Activated T-helper 2 cell treated with anti-CD3 and anti-CD28 coated beads, Interferon-gamma antibody, Interleukin-2, Interleukin-4, amounts not matched to agents 10 μg/mL and 5 μg/mL and 100 μg/mL, durations not matched to agents 14 hours and 24 hours and 36 hours (primary cell): ENCODE measurements around the gene WDR93. TPM values are rescaled to one million over a fixed set of nuclear protein-coding genes. Genes with fewer than 3 reads are reported as not detected.

ENCODE experiments used
- DNase-seq: peaks from one replicate; pipeline ENCODE4 v3.0.0; 2021; ENCODE audit warnings: low spot score
- H3K27ac Mint-ChIP-seq: one replicate; pipeline ENCODE4 v1.8.0; 2021; ENCODE audit warnings: mixed read lengths
- H3K27me3 Mint-ChIP-seq: one replicate; pipeline ENCODE4 v1.8.0; 2021; ENCODE audit warnings: low read depth, mixed read lengths
- H3K36me3 Mint-ChIP-seq: one replicate; pipeline ENCODE4 v1.8.0; 2021; ENCODE audit warnings: low read depth, mixed read lengths
- H3K4me1 Mint-ChIP-seq: one replicate; pipeline ENCODE4 v1.8.0; 2021; ENCODE audit warnings: low read depth, mixed read lengths
- H3K4me3 Mint-ChIP-seq: one replicate; pipeline ENCODE4 v1.8.0; 2021; ENCODE audit warnings: low read depth, mild to moderate bottlenecking, moderate library complexity, mixed read lengths
- H3K9me3 Mint-ChIP-seq: one replicate; pipeline ENCODE4 v1.8.0; 2021; ENCODE audit warnings: mixed read lengths
- intact Hi-C: fragments of 100-400 bp; cut with micrococcal nuclease; formaldehyde crosslinking; loops from one replicate; pipeline ENCODE4 v1.15.1; 2023
- total RNA-seq: library from RNA; stranded (reverse); gene quantifications from 2 replicates; pipeline ENCODE4 v1.2.3, GENCODE V29; 2022

WDR93 gene
- total RNA-seq, result not detected in 2 replicates

- Mint-ChIP-seq H3K27ac (peak within 1 kb of the TSS; percentile 79), H3K27me3 (peaks cover 9% of the 10 kb centered on the region), H3K4me3 (peak within 1 kb of the TSS; percentile 79), H3K4me1 (peaks cover 16% of the 10 kb centered on the region), H3K9me3 (no peaks in the 10 kb centered on the region), H3K36me3 (no peaks in the 10 kb centered on the region)
- intact Hi-C loops, result no loop called here
- peak; percentile 60 for DNase-seq
Measured at GRCh38 chr15:89690276-89691218, at the start of gene WDR93, which contains the start of gene PEX11A. Gene WDR93 (plus strand): TSS chr15:89690811. CDS start chr15:89701747, 10,936 bp downstream. Gene PEX11A (minus strand): TSS chr15:89690754. CDS start chr15:89690632, 122 bp downstream.

GRCh38 chr15:89641053-89641452 lies 49.6 kb upstream of the WDR93 start:
- intact Hi-C loops, result loop anchor here (10.0 kb wide), 1 partner anchor 64 kb away; no protein-coding TSS in a partner anchor
- DNase-seq, result no peak
- no peaks in the 10 kb centered on the region for H3K9me3 Mint-ChIP-seq

GRCh38 chr15:89642106-89642505 lies 48.5 kb upstream of the WDR93 start:
- Mint-ChIP-seq H3K36me3 (peaks cover 7% of the 10 kb centered on the region), H3K27me3 (no peaks in the 10 kb centered on the region), H3K9me3 (no peaks in the 10 kb centered on the region), H3K4me1 (no peaks in the 10 kb centered on the region), H3K27ac (no peak overlapping the region), H3K4me3 (no peak overlapping the region)
- intact Hi-C loops, result loop anchor here (10.0 kb wide), 1 partner anchor 63 kb away; no protein-coding TSS in a partner anchor
- no peak for DNase-seq

More at GRCh38 chr15:89641053-89641452, 49.6 kb upstream of the WDR93 start:
- Mint-ChIP-seq H3K27me3 (no peaks in the 10 kb centered on the region), H3K4me3 (no peak overlapping the region), H3K36me3 (peaks cover 7% of the 10 kb centered on the region), H3K27ac (no peak overlapping the region), H3K4me1 (no peaks in the 10 kb centered on the region)

- intact Hi-C loops, result loop anchor here (10.0 kb wide), 1 partner anchor 59 kb away; no protein-coding TSS in a partner anchor
- Mint-ChIP-seq H3K9me3 (no peaks in the 10 kb centered on the region), H3K27ac (no peak overlapping the region), H3K4me3 (no peak overlapping the region), H3K4me1 (no peaks in the 10 kb centered on the region), H3K36me3 (peaks cover under 1% of the 10 kb centered on the region), H3K27me3 (no peaks in the 10 kb centered on the region)
- DNase-seq, result no peak
Measured at GRCh38 chr15:89645680-89646079, 44.9 kb upstream of the WDR93 start.

GRCh38 chr15:89646416-89647141 lies 44.0 kb upstream of the WDR93 start:
- Mint-ChIP-seq H3K4me3 (no peak overlapping the region), H3K36me3 (no peaks in the 10 kb centered on the region), H3K4me1 (no peaks in the 10 kb centered on the region), H3K9me3 (no peaks in the 10 kb centered on the region), H3K27ac (no peak overlapping the region), H3K27me3 (no peaks in the 10 kb centered on the region)
- no peak for DNase-seq
- intact Hi-C loops, result loop anchor here (10.0 kb wide), 1 partner anchor 58 kb away; no protein-coding TSS in a partner anchor

- intact Hi-C loops, result loop anchor here (10.0 kb wide), 1 partner anchor 57 kb away; no protein-coding TSS in a partner anchor
- Mint-ChIP-seq H3K36me3 (no peaks in the 10 kb centered on the region), H3K27me3 (peaks cover 2% of the 10 kb centered on the region), H3K9me3 (no peaks in the 10 kb centered on the region), H3K27ac (no peak overlapping the region), H3K4me3 (no peak overlapping the region), H3K4me1 (no peaks in the 10 kb centered on the region)
- peak; percentile 51 for DNase-seq
Measured at GRCh38 chr15:89647191-89647851, 43.3 kb upstream of the WDR93 start.

- intact Hi-C loops, result loop anchor here (10.0 kb wide), 1 partner anchor 56 kb away; no protein-coding TSS in a partner anchor
- DNase-seq, result no peak
- Mint-ChIP-seq H3K36me3 (no peaks in the 10 kb centered on the region), H3K4me1 (no peaks in the 10 kb centered on the region), H3K27me3 (peaks cover 7% of the 10 kb centered on the region), H3K9me3 (no peaks in the 10 kb centered on the region), H3K4me3 (no peak overlapping the region), H3K27ac (no peak overlapping the region)
Measured at GRCh38 chr15:89648106-89649012, 42.3 kb upstream of the WDR93 start.

- intact Hi-C loops, result loop anchor here (10.0 kb wide), 1 partner anchor 56 kb away; no protein-coding TSS in a partner anchor
- no peak overlapping the region for H3K27ac Mint-ChIP-seq
- H3K36me3 Mint-ChIP-seq, result no peaks in the 10 kb centered on the region
- H3K4me3 Mint-ChIP-seq, result no peak overlapping the region
- no peak for DNase-seq
- no peaks in the 10 kb centered on the region for H3K9me3 Mint-ChIP-seq
- no peaks in the 10 kb centered on the region for H3K4me1 Mint-ChIP-seq
- H3K27me3 Mint-ChIP-seq, result peaks cover 11% of the 10 kb centered on the region
Measured at GRCh38 chr15:89649013-89649625, 41.5 kb upstream of the WDR93 start.

- intact Hi-C loops, result loop anchor here (10.0 kb wide), 1 partner anchor 55 kb away; no protein-coding TSS in a partner anchor
- Mint-ChIP-seq H3K36me3 (peaks cover 3% of the 10 kb centered on the region), H3K27ac (no peak overlapping the region), H3K4me1 (peaks cover 5% of the 10 kb centered on the region), H3K9me3 (no peaks in the 10 kb centered on the region), H3K4me3 (no peak overlapping the region), H3K27me3 (peaks cover 17% of the 10 kb centered on the region)
- DNase-seq, result no peak
Measured at GRCh38 chr15:89649716-89650115, 40.9 kb upstream of the WDR93 start.

GRCh38 chr15:89652131-89652530 lies 38.5 kb upstream of the WDR93 start:
- peaks cover 4% of the 10 kb centered on the region for H3K36me3 Mint-ChIP-seq
- H3K27ac Mint-ChIP-seq, result no peak overlapping the region
- intact Hi-C loops, result no loop called here
- peaks cover 28% of the 10 kb centered on the region for H3K27me3 Mint-ChIP-seq
- no peak for DNase-seq
- peaks cover 20% of the 10 kb centered on the region for H3K4me1 Mint-ChIP-seq
- no peak overlapping the region for H3K4me3 Mint-ChIP-seq
- no peaks in the 10 kb centered on the region for H3K9me3 Mint-ChIP-seq

GRCh38 chr15:89652666-89653065 lies 37.9 kb upstream of the WDR93 start:
- H3K9me3 Mint-ChIP-seq, result no peaks in the 10 kb centered on the region
- intact Hi-C loops, result no loop called here
- H3K4me3 Mint-ChIP-seq, result no peak overlapping the region
- DNase-seq, result no peak
- peaks cover 20% of the 10 kb centered on the region for H3K4me1 Mint-ChIP-seq
- H3K27ac Mint-ChIP-seq, result no peak overlapping the region
- H3K27me3 Mint-ChIP-seq, result peaks cover 29% of the 10 kb centered on the region
- peaks cover 4% of the 10 kb centered on the region for H3K36me3 Mint-ChIP-seq
